ENCODE data around the gene PKP1. TPM values are rescaled to one million over a fixed set of nuclear protein-coding genes. Genes with fewer than 3 reads are reported as not detected.

Gene PKP1
- total and polyA plus RNA-seq, 10 donors: 0.04 to 0.10 (median 0.06) TPM; not detected in 7

DNA sequence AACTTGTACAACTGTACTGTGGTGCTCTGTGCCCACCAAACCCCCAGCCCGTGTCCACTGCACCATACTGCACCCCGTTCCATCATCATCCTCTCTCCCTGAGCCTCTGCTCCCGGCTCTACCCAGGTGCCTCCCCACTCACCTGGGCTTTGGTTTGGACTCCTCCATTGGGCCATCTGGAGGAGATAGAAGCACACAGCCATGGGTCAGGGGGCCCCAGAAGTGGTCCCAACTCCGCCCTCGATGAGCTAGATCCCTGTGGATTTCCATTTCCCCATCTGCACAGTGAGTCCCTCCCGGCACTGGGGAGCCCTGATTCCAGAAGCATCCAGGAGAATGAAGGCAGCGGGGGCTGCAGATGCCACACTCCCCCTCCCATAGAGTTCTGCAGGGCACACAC, 83.4 kb downstream of the PKP1 start:
- Histone ChIP-seq H3K27me3 (replicated peaks in 1 of 7) (peaks cover 0 to 51% (median 0%) of the 10 kb centered on the region in 7 donors), H3K9me3 (no peaks in the 10 kb centered on the region), H3K27ac (no peak overlapping the region), H3K4me1 (no peaks in the 10 kb centered on the region), H3K36me3 (no peaks in the 10 kb centered on the region), H3K4me3 (no peak overlapping the region)
- no peak for DNase-seq
- TF ChIP-seq POLR2AphosphoS5 (IDR thresholded peaks at IDR 0.05) (no peak), POLR2A (IDR thresholded peaks at IDR 0.05) (no peak)
- TF ChIP-seq, protein P1, sequence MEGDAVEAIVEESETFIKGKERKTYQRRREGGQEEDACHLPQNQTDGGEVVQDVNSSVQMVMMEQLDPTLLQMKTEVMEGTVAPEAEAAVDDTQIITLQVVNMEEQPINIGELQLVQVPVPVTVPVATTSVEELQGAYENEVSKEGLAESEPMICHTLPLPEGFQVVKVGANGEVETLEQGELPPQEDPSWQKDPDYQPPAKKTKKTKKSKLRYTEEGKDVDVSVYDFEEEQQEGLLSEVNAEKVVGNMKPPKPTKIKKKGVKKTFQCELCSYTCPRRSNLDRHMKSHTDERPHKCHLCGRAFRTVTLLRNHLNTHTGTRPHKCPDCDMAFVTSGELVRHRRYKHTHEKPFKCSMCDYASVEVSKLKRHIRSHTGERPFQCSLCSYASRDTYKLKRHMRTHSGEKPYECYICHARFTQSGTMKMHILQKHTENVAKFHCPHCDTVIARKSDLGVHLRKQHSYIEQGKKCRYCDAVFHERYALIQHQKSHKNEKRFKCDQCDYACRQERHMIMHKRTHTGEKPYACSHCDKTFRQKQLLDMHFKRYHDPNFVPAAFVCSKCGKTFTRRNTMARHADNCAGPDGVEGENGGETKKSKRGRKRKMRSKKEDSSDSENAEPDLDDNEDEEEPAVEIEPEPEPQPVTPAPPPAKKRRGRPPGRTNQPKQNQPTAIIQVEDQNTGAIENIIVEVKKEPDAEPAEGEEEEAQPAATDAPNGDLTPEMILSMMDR (IDR thresholded peaks at IDR 0.05 in 8 of 11, conservative IDR thresholded peaks at IDR 0.05 in 3 of 11): no peak
- 58 to 76% (median 69%) methylated on average over 3 to 7 of the region's 7 CpGs for WGBS, 5 donors
- intact Hi-C loops (cut with DNase I; ENCODE audit: low total_unique reads): no loop called here

DNA sequence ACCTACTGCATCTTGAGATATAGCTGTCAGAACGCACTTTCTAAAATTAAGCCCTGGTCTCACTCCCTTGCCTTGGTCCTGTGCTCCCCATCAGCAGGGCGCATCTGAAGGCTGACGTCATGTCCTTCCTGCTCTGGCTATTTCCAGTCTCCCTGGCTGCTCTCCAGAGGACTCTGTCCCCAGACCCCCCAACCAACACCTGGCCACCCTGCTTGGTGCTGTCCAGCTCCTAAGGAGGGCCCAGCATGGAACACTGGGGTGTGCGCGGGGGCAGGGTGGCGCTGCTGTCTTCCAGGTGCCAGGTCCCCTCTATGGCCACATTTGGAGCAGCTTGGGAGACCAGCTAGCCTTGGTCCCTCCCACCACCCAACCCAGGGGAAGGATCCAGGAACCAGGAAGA, 85.9 kb downstream of the PKP1 start:
- Histone ChIP-seq H3K27ac (no peak overlapping the region), H3K4me1 (no peaks in the 10 kb centered on the region), H3K9me3 (no peaks in the 10 kb centered on the region), H3K36me3 (no peaks in the 10 kb centered on the region), H3K27me3 (replicated peaks in 1 of 7) (peaks cover 0 to 55% (median 0%) of the 10 kb centered on the region in 7 donors), H3K4me3 (no peak overlapping the region)
- DNase-seq: no peak
- intact Hi-C loops (cut with DNase I; ENCODE audit: low total_unique reads): no loop called here
- TF ChIP-seq POLR2A (IDR thresholded peaks at IDR 0.05) (no peak), POLR2AphosphoS5 (IDR thresholded peaks at IDR 0.05) (no peak)
- TF ChIP-seq, protein P1 (IDR thresholded peaks at IDR 0.05 in 8 of 11, conservative IDR thresholded peaks at IDR 0.05 in 3 of 11): no peak
- 64 to 77% (median 71%) methylated on average over 6 of the region's 6 CpGs for WGBS, 5 donors

DNA sequence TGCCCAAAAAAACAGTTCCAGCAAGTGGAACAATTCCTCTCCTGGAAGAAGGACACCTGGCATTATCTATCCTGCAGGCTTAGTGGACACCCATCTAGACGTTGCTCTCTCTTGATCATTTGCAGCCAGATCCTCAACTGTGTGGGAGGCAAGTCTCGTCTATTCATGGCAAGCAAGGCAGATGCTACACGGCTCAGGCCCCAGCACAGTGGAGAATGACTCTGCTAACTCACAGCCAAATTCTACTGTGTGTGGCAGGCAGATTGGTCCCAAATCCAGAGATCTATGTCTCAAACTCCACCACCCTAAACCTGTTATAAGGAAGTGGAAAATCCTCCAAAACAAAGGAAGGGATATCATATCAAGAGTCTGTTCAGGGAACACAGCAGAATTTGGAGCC, 87.2 kb downstream of the PKP1 start:
- H3K27ac ChIP-seq: no peak overlapping the region
- H3K27me3 ChIP-seq (replicated peaks in 1 of 7): peaks cover 0 to 65% (median 0%) of the 10 kb centered on the region in 7 donors
- DNase-seq: no peak
- TF ChIP-seq POLR2AphosphoS5 (IDR thresholded peaks at IDR 0.05): no peak
- TF ChIP-seq, protein P1 (IDR thresholded peaks at IDR 0.05 in 8 of 11, conservative IDR thresholded peaks at IDR 0.05 in 3 of 11): no peak
- TF ChIP-seq POLR2A (IDR thresholded peaks at IDR 0.05): no peak
- 43 to 72% (median 62%) methylated on average over 3 of the region's 3 CpGs for WGBS, 5 donors
- H3K9me3 ChIP-seq: no peaks in the 10 kb centered on the region
- intact Hi-C loops (cut with DNase I; ENCODE audit: low total_unique reads): no loop called here
- H3K36me3 ChIP-seq: no peaks in the 10 kb centered on the region
- no peaks in the 10 kb centered on the region for H3K4me1 ChIP-seq
- H3K4me3 ChIP-seq: no peak overlapping the region

- Histone ChIP-seq H3K27ac (no peak overlapping the region), H3K9me3 (no peaks in the 10 kb centered on the region), H3K27me3 (replicated peaks in 1 of 7) (peaks cover 0 to 73% (median 0%) of the 10 kb centered on the region in 7 donors), H3K36me3 (no peaks in the 10 kb centered on the region), H3K4me1 (no peaks in the 10 kb centered on the region), H3K4me3 (no peak overlapping the region)
- no peak for DNase-seq
- TF ChIP-seq, protein P1 (IDR thresholded peaks at IDR 0.05 in 8 of 11, conservative IDR thresholded peaks at IDR 0.05 in 3 of 11): no peak
- TF ChIP-seq POLR2A (IDR thresholded peaks at IDR 0.05): no peak
- TF ChIP-seq POLR2AphosphoS5 (IDR thresholded peaks at IDR 0.05): no peak
- intact Hi-C loops (cut with DNase I; ENCODE audit: low total_unique reads): no loop called here
- 77 to 91% (median 85%) methylated on average over 9 of the region's 9 CpGs for WGBS, 5 donors
Observed at GRCh38 chr1:201371276-201371675, 88.0 kb downstream of the PKP1 start.
